ENCODE data around the gene SEL1L2. TPM values are rescaled to one million over a fixed set of nuclear protein-coding genes. Genes with fewer than 3 reads are reported as not detected.

Gene SEL1L2
- total and polyA plus RNA-seq, 9 donors: 0.73 to 9.3 (median 3.8) TPM; not detected in 3

- no peak overlapping the region for H3K4me3 ChIP-seq
- intact Hi-C loops (cut with DNase I): no loop called here
- peaks cover 3% of the 10 kb centered on the region for H3K4me1 ChIP-seq (ENCODE audit: insufficient read depth)
- H3K27me3 ChIP-seq: no peaks in the 10 kb centered on the region
- 91 to 92% (median 92%) methylated on average over 4 of the region's 4 CpGs for WGBS, 3 donors
- no peaks in the 10 kb centered on the region for H3K36me3 ChIP-seq
- TF ChIP-seq CTCF (IDR thresholded peaks at IDR 0.05) (no peak), POLR2A (IDR thresholded peaks at IDR 0.05) (no peak), EP300 (IDR thresholded peaks at IDR 0.05) (no peak)
- H3K27ac ChIP-seq: no peak overlapping the region
- DNase-seq: no peak
- no peaks in the 10 kb centered on the region for H3K9me3 ChIP-seq
Measured at GRCh38 chr20:13856354-13856753, 134.1 kb downstream of the SEL1L2 start.

GRCh38 chr20:13855613-13856012 lies 134.8 kb downstream of the SEL1L2 start:
- DNase-seq: no peak
- Histone ChIP-seq H3K4me1 (ENCODE audit: insufficient read depth) (peaks cover 3% of the 10 kb centered on the region), H3K9me3 (no peaks in the 10 kb centered on the region), H3K27me3 (no peaks in the 10 kb centered on the region), H3K4me3 (no peak overlapping the region), H3K36me3 (no peaks in the 10 kb centered on the region), H3K27ac (no peak overlapping the region)
- TF ChIP-seq POLR2A (IDR thresholded peaks at IDR 0.05) (no peak), CTCF (IDR thresholded peaks at IDR 0.05) (no peak), EP300 (IDR thresholded peaks at IDR 0.05) (no peak)
- intact Hi-C loops (cut with DNase I): no loop called here
- 94 to 96% (median 94%) methylated on average over 4 of the region's 4 CpGs for WGBS, 3 donors

- H3K4me1 ChIP-seq (ENCODE audit: insufficient read depth): peaks cover 3% of the 10 kb centered on the region
- WGBS, 3 donors: 2 to 8% (median 6%) methylated on average over 1 of the region's 1 CpG
- no peak for DNase-seq
- no peaks in the 10 kb centered on the region for H3K27me3 ChIP-seq
- no peaks in the 10 kb centered on the region for H3K9me3 ChIP-seq
- intact Hi-C loops (cut with DNase I): no loop called here
- no peak for TF ChIP-seq EP300 (IDR thresholded peaks at IDR 0.05)
- no peak for TF ChIP-seq CTCF (IDR thresholded peaks at IDR 0.05)
- TF ChIP-seq POLR2A (IDR thresholded peaks at IDR 0.05): no peak
- no peak overlapping the region for H3K4me3 ChIP-seq
- H3K27ac ChIP-seq: no peak overlapping the region
- H3K36me3 ChIP-seq: no peaks in the 10 kb centered on the region
Measured at GRCh38 chr20:13852306-13852705, 138.1 kb downstream of the SEL1L2 start.

- H3K4me3 ChIP-seq: no peak overlapping the region
- no peak overlapping the region for H3K27ac ChIP-seq
- H3K27me3 ChIP-seq: no peaks in the 10 kb centered on the region
- WGBS, 3 donors: 65 to 85% (median 67%) methylated on average over 2 of the region's 2 CpGs
- H3K4me1 ChIP-seq (ENCODE audit: insufficient read depth): peaks cover 3% of the 10 kb centered on the region
- intact Hi-C loops (cut with DNase I): no loop called here
- H3K36me3 ChIP-seq: no peaks in the 10 kb centered on the region
- no peak for TF ChIP-seq EP300 (IDR thresholded peaks at IDR 0.05)
- no peak for TF ChIP-seq POLR2A (IDR thresholded peaks at IDR 0.05)
- no peak for TF ChIP-seq CTCF (IDR thresholded peaks at IDR 0.05)
- no peaks in the 10 kb centered on the region for H3K9me3 ChIP-seq
- no peak for DNase-seq
Measured at GRCh38 chr20:13851279-13851678, 139.1 kb downstream of the SEL1L2 start.

Measured in ovary (tissue), 9 donors.